HG03196 (cell line): Measurements from ENCODE around the gene ANXA3.

Source experiments
- ATAC-seq: cut with Tn5 transposase; IDR thresholded peaks from one replicate; pipeline ENCODE4 v1.9.1; 2021; ENCODE audit not compliant: unreplicated experiment

Gene ANXA3

DNA sequence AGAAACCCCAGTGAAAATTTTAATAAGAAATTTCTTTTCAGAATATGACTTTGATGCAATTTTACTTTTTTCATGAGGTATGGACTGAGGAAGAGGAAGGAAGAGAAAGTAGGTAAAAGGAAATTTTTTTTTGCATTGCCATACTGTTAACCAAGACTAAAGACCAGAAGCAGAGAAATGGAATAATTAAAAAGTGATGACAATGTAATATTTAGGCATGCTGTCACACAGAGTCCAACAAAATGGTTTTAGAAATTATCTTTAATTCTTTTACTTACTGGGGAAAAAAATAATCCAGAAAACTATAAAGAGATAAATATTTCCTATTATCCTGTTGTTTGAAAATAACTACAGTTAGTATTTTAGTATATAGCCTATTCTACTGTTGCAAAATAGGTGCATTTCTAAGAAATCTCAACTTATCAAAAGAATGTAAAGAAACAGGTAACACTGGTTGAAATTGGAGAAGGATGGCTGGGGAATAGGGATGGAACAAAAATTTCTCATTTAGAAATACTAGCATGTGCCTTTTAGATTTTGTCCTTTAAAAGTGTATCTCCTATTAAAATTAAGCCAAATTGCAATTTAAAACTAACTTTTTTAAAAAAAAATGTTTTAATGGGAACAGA, 92.6 kb downstream of the ANXA3 start:
- ATAC-seq = no peak

DNA sequence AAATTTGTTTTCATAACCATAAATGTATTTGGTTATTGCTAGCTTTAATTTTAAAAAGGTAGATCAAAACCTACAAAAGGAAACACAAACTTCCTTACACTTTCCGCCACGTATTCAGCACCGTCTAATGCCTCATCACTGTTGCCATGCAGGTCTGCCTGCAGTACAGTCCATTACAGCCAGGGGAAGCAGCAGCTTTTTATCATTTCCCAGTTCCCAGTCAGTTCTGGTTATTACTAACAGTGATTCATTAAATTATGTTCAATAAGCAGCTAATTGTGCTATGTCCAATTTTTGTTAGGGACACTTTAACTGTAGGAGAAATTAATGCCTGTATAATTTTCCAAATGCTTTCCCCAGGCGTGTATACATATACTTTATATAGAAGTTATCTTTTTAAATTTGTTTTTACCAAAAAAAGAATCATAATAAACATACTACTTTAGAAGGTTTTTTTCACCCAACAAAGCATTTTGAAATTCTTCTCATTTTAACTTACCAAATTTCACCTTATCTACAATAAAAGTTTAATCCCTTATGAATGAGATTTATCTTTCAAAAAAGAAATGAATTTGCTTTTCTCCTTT, 93.3 kb downstream of the ANXA3 start:
- peak; percentile 90 for ATAC-seq

DNA sequence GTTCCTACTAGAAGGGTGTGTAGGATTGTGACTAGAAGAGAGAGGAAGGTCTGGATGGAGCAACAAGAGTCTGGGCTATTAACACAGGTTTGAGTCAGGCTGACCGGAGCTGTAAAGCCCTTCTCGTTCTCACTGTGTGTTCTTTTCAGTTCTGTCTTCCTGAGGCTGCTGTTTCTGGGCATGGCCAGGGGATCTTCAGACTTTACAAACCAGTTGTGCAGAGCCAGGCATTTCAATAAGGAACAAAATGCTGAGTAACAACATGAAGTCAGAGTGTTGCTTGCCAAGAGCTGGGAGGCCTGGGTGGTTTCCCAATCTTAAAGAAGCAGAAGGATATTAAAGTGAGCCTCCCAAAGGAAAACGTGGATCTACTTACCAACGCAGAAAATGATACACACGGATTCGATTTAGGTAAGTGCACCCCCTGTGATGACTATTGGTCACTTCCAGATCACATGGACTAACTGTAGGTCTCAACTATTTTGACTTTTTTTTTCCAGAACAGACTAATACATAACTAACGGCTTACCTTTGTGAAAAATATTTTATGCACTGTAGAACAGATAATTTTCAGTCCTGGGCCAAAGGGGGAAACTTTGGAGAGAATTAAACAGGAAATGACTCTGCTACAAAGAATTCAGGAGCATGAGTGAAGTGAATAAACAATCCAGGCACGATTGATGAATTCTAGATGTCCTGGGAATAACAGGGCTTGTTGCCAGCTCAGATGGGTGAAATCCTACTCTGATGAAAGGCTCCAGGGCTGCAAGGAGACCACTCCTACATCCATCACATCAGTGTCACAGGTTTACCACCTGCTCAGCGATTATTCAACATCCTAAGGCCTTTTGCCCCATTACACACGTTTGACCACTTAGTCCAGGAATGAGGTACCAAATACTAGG, 94.5 kb downstream of the ANXA3 start:
- ATAC-seq = no peak

DNA sequence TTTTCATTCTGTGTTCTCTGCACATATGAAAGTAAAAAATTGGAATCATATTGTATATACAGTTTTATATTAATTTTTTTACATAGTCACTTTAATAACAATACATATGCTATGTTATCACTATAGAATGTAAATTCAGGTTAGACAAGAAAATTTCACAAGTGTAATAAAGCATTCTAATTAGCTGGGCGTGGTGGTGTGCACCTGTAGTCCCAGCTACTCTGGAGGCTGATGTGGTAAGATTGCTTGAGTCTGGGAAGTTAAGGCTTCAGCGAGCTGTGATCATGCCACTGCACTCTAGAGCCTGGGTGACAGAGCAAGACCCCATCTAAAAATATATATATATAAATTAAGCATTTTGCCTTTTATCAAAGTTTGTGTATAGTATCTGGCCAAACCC, 95.7 kb downstream of the ANXA3 start:
- no peak for ATAC-seq

DNA sequence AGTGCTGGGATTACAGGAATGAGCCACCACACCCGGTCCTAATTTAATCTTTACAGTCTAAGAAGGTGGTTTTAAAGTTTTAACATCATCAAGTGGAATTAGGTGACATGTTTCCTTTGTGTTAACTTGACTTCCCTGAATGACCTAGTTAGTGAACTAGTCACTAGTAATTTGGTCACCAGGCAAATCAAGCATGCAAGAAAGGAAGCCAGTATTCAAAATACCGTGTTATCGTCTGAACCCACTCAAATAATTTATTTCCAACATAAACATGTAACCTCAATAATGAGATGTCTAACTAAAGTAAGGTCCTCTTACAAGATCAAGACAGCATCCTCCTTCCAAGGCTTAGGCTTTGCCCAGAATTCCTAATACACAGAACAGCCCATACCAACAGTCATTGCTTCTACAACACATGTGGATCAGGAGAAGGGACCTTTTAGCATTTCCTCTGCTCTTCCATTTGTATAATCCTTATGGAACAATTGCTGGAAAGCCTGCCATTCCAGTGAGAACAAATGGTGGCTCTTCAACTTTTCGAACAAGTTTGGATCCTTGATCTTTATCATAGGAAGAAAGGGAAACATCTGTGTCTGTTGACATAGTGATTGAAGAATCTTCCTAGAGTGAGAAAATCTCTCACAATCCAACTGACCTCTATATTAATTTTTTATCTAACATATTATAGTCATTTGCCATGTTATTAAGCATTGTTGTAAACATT, 97.2 kb downstream of the ANXA3 start:
- ATAC-seq = no peak

DNA sequence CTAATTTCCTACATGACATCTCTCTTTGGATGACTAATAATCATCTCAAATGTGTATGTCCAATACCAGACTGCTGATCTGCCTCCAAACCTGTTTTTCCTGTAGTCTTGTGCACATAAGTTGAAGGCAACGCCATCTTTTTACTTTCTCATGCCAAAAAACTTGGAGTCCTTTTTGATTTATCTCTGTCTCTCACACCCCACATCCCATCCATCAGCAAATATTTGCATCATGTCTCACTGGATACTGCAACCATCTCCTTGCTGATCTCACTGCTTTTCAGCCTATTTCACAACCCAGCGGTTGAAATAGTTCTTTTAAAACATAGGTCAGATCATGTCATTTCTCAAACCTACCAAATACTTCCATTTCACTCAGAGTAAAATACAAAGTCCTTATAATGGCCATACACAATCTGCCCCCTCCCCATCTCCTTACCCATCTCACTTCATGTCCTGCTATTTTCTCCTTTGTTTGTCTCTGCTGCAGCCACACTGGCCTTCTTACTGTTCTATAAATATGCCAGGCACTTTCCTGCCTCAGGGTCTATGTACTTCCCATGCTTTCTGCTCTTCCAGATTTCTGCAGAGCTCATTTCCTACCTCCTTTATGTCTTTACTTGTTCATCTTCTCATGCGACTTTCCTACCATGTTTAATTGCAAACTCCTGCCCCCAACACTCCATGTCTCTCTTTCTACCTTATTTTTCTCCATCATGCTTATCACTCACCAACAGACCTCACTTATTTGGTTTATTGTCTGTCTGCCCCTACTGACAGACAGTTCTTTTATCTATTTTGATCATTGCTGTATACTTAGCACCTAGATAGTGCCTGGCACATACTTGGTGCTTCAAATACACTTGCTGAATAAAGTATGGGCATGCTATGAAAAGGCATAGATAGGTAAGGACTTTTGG, 98.8 kb downstream of the ANXA3 start:
- ATAC-seq = no peak

DNA sequence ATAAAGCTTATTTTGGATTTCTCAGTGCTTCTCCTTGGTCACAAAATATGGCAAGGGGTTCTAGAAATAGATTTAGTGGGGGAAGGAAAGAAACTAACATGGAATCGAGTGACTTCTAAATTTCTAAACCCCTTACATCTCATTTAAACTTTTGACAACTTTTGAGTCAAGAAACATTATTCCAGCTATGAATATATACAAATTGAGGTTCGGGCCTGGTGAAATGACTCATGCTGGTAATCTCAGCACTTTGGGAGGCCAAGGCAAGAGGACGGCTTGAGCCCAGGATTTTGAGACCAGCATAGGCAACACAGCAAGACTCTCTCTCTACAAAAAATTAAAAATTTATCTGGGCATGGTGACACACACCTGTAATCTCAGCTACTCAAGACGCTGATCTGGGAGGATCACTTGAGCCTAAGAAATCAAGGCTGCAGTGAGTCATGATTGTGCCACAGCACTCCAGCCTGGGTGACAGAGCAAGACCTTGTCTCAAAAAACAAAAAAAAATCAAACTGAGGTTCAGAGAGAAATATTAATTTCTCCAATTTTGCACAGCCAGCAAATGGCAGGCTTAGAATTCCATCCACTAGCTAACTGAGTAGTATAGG, 99.8 kb downstream of the ANXA3 start:
- no peak for ATAC-seq

DNA sequence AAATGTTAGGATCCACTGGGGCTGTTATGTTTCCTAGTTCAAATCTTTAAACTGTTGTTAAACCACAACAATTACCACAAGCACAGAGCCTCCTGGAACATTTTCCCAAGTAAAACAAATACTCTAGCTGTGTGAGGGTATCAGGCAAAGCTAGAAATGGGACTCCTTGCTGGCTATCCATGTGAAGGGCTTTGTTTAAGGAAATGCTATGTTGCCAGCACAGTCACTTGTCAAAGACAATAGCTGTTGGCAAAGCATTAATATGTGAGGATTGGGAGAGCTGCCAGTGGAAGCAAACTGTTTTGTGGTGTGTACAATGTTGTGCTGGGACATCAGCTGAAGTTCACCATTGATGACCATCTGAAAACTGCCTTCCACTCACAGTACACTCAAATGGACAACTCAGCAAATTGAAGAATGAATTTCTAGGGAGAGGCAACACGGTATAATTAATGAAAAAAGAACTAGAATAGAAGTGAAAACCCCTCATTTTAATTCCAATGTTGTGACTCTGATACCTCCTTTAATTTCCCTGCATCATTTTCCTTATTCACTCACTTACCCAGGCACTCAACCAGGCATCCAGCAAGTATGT, 100.8 kb downstream of the ANXA3 start:
- ATAC-seq = no peak

DNA sequence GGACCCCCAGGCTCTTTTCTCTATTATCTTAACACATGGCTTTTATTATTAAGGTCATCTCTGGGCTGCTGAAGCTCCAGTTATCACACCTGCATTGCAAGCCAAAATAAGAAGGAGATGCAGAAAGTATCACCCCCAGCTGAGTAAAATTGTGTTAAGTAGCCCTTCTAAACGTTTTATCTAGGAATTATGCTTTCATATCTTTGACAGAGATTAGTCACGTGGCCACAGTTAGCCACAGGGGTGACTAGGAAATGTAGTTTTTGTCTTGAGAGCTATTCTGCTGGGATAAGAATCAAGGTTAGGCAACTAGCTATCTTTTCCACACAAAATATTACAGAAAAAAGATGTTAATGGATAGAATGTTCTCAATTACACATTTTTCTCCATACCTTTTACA, 102.1 kb downstream of the ANXA3 start:
- ATAC-seq = no peak

DNA sequence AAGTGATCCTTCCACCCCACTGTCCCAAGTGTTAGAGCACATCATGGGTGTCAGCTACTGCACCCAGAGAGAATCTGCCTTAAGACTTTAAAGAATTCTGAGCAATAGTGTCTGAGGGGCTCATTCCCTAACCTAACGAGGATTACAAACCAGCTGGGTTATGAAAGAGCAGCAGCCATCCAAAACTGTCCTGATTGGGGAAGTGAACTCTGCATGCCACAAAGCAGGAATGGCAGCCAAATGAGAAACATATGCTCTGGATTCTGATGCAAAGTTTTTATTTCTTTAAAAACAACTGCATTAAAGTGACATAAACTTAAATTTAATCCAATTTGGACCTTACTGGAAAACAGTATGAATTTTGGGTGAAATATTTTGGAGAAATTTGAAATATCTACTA, 103.2 kb downstream of the ANXA3 start:
- no peak for ATAC-seq

DNA sequence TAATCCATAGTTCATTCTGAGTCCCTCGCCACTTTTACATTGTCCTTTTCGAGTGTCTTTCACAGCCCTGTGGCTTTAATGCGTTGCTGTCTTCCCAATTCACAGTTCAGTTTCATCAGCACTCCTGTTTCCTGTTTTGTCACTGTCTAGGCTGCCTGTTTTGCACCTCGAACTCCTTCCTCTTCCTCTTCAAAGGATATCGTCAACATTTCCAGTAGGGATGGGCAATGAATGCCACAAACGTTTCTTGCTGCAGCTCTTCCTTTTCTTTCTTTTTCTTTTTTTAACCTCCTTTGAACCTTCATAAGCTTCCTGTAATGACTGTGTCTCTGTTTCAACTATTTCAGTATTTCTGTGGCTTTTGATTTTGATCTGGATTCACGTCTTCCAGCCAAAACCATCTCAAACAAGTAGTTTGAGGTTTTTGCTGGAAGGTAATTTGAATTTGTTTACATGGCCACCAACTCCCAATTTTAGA, 105.4 kb downstream of the ANXA3 start:
- no peak for ATAC-seq

DNA sequence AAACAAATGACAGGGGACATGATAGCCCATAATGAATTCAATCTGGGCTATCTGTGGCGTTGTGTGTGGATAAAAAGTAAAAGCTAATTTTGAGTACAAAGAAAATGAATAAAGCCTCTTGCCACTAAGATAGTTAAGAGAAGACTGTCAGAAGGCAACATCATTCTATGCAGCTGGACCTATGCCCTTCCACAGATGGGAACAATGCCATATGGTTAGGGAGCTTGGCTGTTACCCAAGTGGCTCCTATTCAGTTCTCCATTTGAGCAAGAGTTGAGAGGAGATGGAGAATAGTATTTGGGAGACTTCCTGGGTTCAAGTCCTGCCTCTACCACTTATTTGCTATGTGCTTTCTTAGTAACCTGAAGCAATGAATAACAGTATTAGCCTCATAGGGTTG, 107.7 kb downstream of the ANXA3 start:
- no peak for ATAC-seq

DNA sequence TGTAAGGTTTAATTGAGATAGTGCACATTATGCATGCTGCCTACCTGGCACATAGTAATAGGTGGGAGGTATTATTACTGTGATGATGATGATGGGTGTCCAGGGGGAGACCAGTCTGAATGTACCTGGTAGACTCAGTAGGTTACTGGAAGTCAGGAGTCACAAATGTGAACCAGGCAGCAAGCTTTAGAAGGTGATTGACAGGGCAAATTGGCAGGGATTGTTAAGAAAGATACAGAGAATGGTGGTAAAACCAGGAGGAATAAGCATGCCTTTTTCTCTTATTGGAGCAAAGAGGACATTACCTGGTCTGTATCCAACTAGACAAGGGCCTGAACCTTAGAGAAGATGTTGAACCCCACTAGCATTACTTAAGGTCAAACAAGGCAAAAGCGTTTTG, 108.1 kb downstream of the ANXA3 start:
- no peak for ATAC-seq
